NCI-H345 treated with DMSO at 0.1 percent for 48 hours (cell line): ENCODE results near the gene ITGA2.

Source experiments
- DNase-seq: peaks from one replicate; lab custom pipeline; 2025; ENCODE audit not compliant: unreplicated experiment; lab: John Stamatoyannopoulos, UW

ITGA2 gene

GRCh38 chr5:53053364-53053763 is 64.2 kb downstream of the ITGA2 start:
- no peak for DNase-seq

- no peak for DNase-seq
Measured at GRCh38 chr5:53055365-53055764, 66.2 kb downstream of the ITGA2 start.

GRCh38 chr5:53059281-53059680 is 70.1 kb downstream of the ITGA2 start:
- no peak for DNase-seq

GRCh38 chr5:53063176-53063575 is 74.0 kb downstream of the ITGA2 start:
- no peak for DNase-seq

- no peak for DNase-seq
Measured at GRCh38 chr5:53063791-53064190, 74.6 kb downstream of the ITGA2 start.

GRCh38 chr5:53066088-53066487 is 76.9 kb downstream of the ITGA2 start:
- DNase-seq: no peak

GRCh38 chr5:53067641-53068040 is 78.5 kb downstream of the ITGA2 start:
- no peak for DNase-seq

GRCh38 chr5:53068291-53068836 is 79.2 kb downstream of the ITGA2 start:
- DNase-seq: no peak

GRCh38 chr5:53069626-53070025 is 80.5 kb downstream of the ITGA2 start:
- no peak for DNase-seq

- no peak for DNase-seq
Measured at GRCh38 chr5:53071298-53071697, 82.1 kb downstream of the ITGA2 start.

GRCh38 chr5:53071738-53072137 is 82.6 kb downstream of the ITGA2 start:
- no peak for DNase-seq

- no peak for DNase-seq
Measured at GRCh38 chr5:53073348-53073747, 84.2 kb downstream of the ITGA2 start.

- DNase-seq: no peak
Measured at GRCh38 chr5:53076014-53076583, 86.9 kb downstream of the ITGA2 start.

GRCh38 chr5:53080271-53080670 is 91.1 kb downstream of the ITGA2 start:
- DNase-seq: no peak

- DNase-seq: no peak
Measured at GRCh38 chr5:53083927-53084326, 94.8 kb downstream of the ITGA2 start.

GRCh38 chr5:53084546-53085255 is 95.5 kb downstream of the ITGA2 start:
- DNase-seq: no peak

- DNase-seq: no peak
Measured at GRCh38 chr5:53087171-53087570, 98.0 kb downstream of the ITGA2 start.

- DNase-seq: no peak
Measured at GRCh38 chr5:53087621-53088121, 98.5 kb downstream of the ITGA2 start.

GRCh38 chr5:53089481-53089991 is 100.4 kb downstream of the ITGA2 start:
- no peak for DNase-seq

GRCh38 chr5:53090229-53090628 is 101.1 kb downstream of the ITGA2 start:
- no peak for DNase-seq

GRCh38 chr5:53091289-53091688 is 102.1 kb downstream of the ITGA2 start:
- no peak for DNase-seq

- no peak for DNase-seq
Measured at GRCh38 chr5:53092242-53092641, 103.1 kb downstream of the ITGA2 start.
